Measurements from ENCODE around the gene KLHL1. TPM values are rescaled to one million over a fixed set of nuclear protein-coding genes. Genes with fewer than 3 reads are reported as not detected.

KLHL1 gene
- total and polyA plus RNA-seq, 2 of the 4 experiments (the other 2 are of a cell fraction) = not detected

GRCh38 chr13:69751259-69751658 is 357.0 kb downstream of the KLHL1 start:
- Histone ChIP-seq H4K91ac (ENCODE audit: insufficient read depth, low read depth, low read length) (no peak overlapping the region), H2AFZ (replicated peaks; ENCODE audit: low read length, poor library complexity) (no peak overlapping the region), H3K4me3 (ENCODE audit: insufficient read depth, low read depth, low read length) (no peak overlapping the region), H3K27me3 (ENCODE audit: control insufficient read depth, insufficient read depth, low read length) (no peaks in the 10 kb centered on the region), H3K4me2 (ENCODE audit: low read depth, low read length) (no peak overlapping the region), H3K4me1 (ENCODE audit: control insufficient read depth, insufficient read depth, low read length) (no peaks in the 10 kb centered on the region), H2BK15ac (ENCODE audit: low read depth, low read length) (no peak overlapping the region), H3K4ac (ENCODE audit: low read depth, low read length) (no peak overlapping the region), H3K36me3 (ENCODE audit: control insufficient read depth, insufficient read depth, low read length) (no peaks in the 10 kb centered on the region), H4K8ac (ENCODE audit: low read depth in 2 of 2, low read length in 2 of 2) (no peak overlapping the region), H4K20me1 (ENCODE audit: insufficient read depth, low read length) (no peaks in the 10 kb centered on the region), H2AK5ac (ENCODE audit: low read depth, low read length) (no peak overlapping the region), H2BK120ac (ENCODE audit: low read depth, low read length) (no peak overlapping the region), H3K14ac (replicated peaks; ENCODE audit: low read depth, low read length) (no peak overlapping the region), H3K79me1 (ENCODE audit: low read depth in 1 of 2, low read length in 2 of 2) (no peaks in the 10 kb centered on the region), H3K27ac (ENCODE audit: insufficient read depth, low read length) (no peak overlapping the region), H2BK5ac (ENCODE audit: low read depth, low read length, poor library complexity, severe bottlenecking) (no peak overlapping the region), H3K18ac (ENCODE audit: low read depth, low read length) (no peak overlapping the region), H3K9me3 (ENCODE audit: control insufficient read depth, insufficient read depth, low read length) (peaks cover 2% of the 10 kb centered on the region; the same call in 1 of the 2 replicates), H2AK9ac (replicated peaks; ENCODE audit: low read depth, low read length, poor library complexity) (no peak overlapping the region), H3K23ac (ENCODE audit: low read depth, low read length) (no peak overlapping the region), H3K56ac (ENCODE audit: extremely low read depth, insufficient read depth, low read length) (no peak overlapping the region), H3K9ac (ENCODE audit: low read depth, low read length) (no peak overlapping the region), H4K5ac (ENCODE audit: low read depth, low read length) (no peak overlapping the region), H2BK20ac (ENCODE audit: low read depth, low read length) (no peak overlapping the region), H3K9me1 (ENCODE audit: insufficient read depth, low read length) (no peaks in the 10 kb centered on the region)
- CTCF ChIA-PET = no interaction called here
- in situ Hi-C loops (cut with MboI; ENCODE audit: low sequenced_read_pairs) (no loop called here), dilution Hi-C loops (cut with HindIII; ENCODE audit: low sequenced_read_pairs, unreplicated experiment) (no loop called here), intact Hi-C loops (cut with micrococcal nuclease) (no loop called here)
- WGBS, 2 experiments (ENCODE audit: extremely low coverage in 2 of 2, insufficient read length in 1 of 2) = 67% methylated on average over 1 of the region's 4 CpGs; no CpG with 5 or more reads in 1 of the 2 experiments
- no TSS peak for BruUV-seq (replicated peaks)
- POLR2A ChIA-PET (ENCODE audit: unreplicated experiment) = no interaction called here
- DNase-seq (no peak), ATAC-seq (ENCODE audit: low read depth) (no peak)
- TF ChIP-seq RFX5 (IDR thresholded peaks at IDR 0.05; ENCODE audit: low read depth, low read length) (no peak), MAFK (IDR thresholded peaks at IDR 0.05; ENCODE audit: low read depth, low read length) (peak; percentile 50), CTCF (conservative IDR thresholded peaks at IDR 0.05; ENCODE audit: low read depth, low read length) (no peak)
